ENCODE data around the gene UBL3.
A peak's percentile ranks its signal among the peaks of the same experiment; 100 is the strongest.

Gene UBL3

DNA sequence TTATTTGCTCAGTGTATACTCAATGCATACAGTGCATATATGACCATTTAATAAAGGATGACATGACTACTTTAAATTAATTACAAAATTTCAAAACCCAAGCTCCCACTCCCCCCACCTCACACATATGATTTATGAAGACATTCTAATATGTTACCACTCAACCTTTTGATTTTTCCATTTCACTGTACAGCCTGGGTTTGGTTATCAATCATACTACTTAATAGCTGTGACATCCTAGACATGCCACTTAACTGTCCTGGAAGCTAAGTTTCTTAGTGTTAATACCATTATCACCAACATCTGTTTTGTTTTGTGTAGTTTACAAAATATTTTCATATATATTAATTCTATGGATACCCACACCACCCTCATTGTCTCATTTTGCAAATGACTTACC is 42.2 kb downstream of the UBL3 start:
- DNase-seq (ENCODE audit: low read depth): no peak

DNA sequence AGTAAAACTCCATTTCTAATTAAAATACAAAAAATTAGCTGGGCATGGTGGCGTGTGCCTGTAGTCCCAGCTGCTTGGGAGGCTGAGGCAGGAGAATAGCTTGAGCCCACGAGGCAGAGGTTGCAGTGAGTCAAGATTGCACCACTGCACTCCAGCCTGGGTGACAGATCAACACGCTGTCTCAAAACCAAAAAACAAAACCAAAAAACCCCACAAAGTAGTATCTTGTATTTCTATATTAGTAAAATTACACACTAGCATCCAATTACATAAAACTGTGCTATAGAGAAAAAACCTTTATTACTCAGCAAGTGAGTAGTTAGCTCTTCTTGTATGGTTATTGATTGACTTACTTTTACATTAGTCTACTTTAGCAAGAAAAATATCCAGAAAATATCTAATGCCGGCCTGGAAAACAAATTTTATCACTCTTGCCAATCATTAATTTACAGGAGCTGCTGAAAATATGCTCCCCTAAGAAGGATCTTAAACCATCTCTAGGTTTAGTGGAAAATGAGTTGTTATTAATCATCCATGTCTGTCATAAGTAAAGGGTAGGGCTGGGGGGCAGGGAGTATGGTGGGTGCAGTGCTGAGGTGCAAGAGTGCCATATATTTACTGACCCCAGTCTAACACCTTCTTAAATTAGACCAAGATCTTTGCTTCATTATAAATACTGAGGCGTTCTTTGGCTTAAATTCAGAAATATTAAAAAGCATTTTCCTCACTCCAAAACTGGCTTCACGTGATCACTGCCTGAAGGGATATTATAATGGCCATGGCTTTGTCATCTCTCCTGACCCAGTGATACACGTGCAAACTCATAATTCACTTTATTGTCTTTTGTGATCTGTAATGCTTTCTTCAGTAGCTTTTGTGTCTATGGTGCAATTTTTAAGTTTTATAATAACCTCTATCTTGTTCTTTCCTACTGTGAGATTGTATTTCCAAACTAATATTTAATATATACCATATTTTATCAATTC is 44.1 kb downstream of the UBL3 start:
- no peak for DNase-seq (ENCODE audit: low read depth)

DNA sequence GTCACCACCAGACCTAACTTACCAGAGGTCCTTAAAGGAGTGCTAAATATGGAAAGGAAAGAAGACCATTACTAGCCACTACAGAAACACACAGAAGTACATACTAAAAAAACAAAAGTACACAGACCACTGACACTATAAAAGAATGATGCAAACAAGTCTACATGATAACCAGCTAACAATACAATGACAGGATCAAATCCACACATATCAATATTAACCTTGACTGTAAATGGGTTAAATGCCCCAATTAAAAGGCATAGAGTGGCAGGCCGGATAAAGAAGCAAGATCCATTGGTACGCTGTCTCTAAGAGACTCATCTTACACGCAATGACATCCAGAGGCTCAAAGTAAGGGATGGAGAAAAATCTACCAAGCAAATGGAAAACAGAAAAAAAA is 47.2 kb downstream of the UBL3 start:
- no peak for DNase-seq (ENCODE audit: low read depth)

DNA sequence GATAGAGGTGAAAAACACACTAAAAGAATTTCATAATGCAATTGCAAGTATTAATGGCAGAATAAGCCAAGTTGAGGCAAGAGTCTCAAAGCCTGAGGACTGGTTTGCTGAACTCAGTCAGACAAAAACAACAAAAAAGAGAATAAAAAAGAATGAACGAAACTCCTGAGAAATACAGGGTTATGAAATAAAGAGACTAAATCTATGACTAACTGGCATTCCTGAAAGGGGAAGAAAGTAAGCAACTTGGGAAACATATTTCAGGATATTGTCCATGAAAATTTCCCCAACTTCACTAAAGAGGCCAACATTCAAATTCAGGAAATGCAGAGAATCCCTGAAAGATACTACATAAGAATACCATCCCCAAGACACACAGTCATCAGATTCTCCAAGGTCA is 47.8 kb downstream of the UBL3 start:
- DNase-seq (ENCODE audit: low read depth): peak; percentile 16

DNA sequence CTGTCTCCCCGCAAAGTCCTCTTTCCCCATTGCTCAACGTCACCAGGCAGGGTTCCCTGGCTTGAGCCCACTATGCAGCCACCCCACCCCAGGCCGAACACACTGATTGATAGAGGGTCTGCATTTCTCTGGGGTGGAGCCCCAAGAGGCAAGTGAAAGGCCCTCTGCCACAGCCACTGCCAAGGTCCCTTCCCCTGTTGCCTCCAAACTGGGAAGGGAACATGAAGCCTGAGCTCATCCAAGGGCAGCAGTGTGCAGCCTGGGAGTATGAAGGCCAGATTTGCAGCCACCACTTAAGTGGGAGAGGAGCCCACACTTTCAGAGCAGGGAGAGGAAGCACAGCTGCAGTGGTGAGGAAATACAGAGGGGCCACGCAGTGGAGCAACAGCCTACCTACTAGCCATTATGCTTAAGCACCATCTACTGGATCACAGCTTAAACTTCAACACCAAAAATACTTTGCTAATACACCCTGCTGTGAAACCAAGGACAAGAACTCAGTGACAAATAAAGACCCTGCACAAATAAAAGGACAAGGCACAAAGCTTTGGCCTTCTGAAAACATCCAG is 48.6 kb downstream of the UBL3 start:
- DNase-seq (ENCODE audit: low read depth): no peak

DNA sequence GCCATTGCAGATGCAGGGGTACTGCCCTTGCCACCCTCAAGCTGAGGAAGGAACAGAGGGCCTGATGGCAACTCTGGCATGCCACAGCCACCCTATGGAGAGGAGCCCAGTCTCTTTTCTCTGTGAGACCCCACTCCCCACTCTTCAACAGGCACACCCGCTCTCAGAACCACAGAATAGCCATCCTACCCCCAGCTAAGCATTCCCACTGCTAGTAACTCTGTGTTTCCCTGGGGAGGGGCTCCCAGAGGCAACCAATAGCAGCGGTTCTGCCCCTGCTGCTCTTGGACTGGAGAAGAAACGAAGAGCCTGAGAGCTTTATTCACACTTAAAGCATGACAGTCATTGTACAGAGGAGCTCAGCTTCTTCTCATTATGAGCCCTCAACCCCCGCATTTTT is 49.3 kb downstream of the UBL3 start:
- DNase-seq (ENCODE audit: low read depth): no peak

DNA sequence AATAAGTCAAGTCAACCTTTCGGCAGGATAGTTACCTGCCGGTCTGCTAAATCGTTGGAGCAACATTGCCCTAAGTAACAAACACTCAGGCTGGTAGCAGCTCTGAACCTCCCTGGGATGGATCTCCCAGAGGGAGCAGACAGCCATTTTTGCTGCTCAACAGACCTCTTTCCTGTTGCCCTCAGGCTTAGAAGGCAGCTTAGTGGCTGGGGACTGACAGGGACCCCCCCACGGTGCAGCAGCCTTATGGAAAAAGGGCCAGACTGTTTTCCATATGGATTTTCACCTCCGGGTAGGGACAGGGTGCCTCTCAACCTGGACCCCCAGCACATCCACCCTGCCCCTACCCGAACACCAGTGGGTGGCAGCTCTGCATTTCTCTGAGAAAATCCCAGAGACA is 49.7 kb downstream of the UBL3 start:
- DNase-seq (ENCODE audit: low read depth): no peak

DNA sequence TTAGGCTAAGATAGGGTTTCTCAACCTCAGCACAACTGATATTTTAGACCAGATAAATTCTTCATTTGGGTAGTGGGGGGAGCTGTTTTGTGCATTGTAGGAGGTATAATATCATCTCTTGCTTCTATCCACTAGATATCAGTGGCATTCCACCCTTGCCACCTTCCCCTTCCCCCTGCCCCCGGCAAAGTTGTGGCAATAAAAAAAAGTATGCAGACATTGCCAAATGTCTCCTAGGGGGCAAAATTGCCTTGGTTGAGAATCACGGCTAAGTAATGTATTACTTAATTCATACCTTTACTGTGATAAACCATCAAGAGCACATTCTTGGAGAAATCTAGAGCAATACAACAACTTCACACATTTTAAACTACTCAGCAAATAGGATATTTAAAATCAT is 51.4 kb downstream of the UBL3 start:
- no peak for DNase-seq (ENCODE audit: low read depth)

DNA sequence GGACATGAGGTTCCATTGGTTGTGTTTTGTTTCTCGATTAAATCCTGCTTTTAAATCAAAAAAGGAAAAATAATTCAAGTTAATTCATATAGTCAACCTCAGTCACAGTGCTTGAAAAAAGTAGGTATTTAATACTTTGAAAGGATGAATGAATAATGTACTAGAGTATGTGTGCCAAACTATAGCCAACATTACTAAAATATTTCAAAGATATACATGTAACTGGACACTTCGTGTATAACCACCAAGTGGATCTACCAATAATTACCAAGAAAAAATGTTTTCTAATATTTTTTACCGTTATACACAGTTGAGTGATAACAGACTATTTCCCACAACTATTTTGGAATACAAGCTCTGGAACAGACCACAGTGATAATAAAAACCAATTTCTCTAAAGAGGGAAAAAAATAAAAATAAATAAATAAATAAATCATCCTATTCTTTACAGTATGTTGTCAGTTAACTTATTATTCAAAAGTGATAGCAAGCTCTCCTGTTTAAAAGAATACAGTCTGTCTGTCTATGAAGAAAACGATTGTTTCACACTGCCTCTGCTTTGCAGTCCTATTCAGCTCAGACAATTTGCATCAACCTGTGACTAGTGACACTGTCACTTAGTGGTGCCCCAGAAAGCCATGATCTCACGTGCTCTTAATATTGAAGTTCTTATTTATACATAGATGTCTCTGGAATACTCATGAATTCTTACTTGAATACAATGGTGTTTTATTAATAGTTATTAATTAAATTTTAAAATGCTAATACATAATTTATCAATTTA is 58.2 kb downstream of the UBL3 start:
- DNase-seq (ENCODE audit: low read depth): no peak

DNA sequence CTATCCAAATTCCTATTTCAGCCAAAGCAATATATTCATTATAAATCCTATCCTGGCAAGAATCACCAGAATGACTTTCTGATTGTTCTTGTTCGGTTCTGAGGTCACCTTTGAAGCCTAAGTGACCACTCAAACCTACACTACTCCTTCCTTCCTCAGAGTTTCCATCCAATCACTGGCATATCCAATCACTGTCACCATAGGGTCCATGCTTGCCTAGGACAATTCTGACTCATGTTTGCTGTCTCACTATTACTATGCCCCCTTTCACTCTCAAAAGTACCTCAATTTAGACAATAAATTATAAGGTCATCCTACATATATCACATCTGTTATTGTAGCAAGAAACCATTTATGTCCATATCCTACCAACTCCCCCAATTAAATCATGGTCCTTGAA is 58.9 kb downstream of the UBL3 start:
- DNase-seq (ENCODE audit: low read depth): no peak

DNA sequence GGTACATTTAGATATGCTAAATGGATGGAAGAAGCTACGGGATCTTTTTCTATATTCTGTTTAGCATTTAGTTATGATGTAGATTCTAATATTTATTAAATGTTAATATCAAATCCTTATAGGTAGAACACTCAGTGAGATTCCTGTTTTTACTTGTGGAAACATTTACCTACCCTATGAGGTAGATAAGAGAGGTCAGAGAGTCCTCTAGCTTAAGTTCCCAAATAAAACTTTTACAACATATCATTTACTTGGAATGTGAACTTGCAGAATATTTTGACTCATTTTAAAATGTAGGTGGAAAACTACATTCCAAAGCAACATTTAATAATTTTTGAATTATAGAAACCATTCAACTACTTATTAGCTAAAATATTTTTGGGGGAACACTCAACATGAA is 63.7 kb downstream of the UBL3 start:
- no peak for DNase-seq (ENCODE audit: low read depth)

DNA sequence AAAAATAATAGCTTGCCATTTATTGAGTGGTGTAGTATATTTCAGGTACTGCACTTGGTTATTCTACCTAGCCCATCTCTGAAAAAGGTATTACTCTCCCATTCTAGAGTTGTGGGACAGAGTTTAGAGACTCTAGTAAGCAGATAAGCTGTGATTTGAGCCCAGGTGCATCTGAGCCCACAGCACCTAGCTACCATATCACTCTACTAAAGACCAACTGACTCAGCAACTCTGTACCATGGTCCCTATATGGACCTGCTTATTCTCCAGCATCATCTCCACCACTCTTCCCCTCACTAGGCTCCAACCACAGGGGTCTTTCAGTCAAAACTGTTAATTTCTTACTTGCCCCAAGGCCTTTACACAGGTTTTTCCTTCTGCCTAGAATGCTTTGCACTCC is 64.4 kb downstream of the UBL3 start:
- DNase-seq (ENCODE audit: low read depth): no peak

DNA sequence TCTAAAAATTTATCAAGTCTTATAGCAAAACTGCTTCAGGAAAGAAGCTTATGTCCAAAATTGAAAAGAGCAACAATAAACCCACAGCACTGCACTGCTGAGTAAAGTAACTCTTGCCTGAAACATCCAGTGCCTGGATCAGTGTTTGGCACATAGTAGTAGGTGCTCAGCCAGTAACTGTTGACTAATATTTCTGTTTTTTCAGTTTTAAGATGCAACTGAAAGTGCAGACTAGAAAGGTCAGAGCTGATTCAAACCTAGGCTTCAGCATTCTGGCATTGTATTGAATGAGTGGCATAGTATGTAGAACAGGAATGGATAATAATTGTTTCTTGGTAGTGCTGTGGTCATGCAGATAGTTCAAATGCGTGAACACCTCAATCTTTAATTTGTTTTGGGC is 67.6 kb downstream of the UBL3 start:
- DNase-seq (ENCODE audit: low read depth): no peak

DNA sequence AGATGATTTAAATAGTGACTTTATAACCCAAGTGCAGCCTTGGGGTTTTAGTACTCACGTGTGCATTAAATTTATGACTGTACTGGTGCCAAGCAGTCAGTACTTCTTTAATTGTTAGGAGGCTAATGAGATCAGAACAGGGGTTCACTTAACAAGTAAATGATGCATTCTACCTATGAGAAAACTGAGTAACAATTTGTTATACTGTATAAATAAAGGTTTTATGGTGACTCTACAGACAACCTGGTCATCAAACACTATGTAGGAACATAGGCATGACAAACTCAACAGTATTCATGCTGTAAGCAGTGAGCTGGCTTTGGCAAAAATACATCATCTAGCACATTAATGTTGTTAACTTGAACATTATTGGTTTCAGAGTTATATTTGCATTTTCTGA is 75.6 kb downstream of the UBL3 start:
- DNase-seq (ENCODE audit: low read depth): no peak

DNA sequence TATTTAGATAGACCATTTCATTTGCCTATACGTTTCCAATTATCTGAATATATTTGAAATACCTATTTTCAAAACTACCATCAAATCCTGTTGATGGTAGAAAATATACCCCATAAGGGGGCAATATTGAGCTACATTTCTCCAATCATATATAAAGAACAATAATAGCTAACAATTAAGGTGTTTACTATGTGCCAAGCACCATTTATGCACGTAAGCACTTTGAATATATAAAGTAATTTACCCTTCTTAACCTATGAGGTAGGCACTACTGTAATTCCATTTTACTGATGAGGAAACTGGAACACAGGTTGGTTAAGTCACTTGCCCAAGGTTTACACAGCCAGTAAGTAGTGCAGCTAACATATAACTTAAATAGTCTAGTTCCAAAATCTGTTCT is 79.2 kb downstream of the UBL3 start:
- DNase-seq (ENCODE audit: low read depth): no peak

DNA sequence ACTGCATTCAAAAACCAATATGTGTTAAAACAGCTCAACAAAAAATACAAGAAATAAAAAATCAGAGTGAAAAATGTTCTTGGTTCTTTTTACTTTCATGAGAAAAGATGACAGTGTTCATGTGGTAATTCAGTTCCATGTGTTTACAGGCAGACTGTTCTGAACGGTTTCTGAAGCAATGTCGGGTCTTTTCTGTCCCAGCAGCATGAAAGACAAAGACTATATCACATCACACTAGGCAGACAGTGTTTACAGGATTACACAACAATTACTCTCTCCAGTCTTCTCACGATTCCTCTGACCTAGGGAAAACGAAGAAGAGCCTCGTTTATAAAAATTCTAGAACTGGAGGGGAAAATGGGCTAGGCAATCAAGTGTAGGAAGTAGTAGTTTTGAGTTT is 83.4 kb downstream of the UBL3 start:
- DNase-seq (ENCODE audit: low read depth): no peak

DNA sequence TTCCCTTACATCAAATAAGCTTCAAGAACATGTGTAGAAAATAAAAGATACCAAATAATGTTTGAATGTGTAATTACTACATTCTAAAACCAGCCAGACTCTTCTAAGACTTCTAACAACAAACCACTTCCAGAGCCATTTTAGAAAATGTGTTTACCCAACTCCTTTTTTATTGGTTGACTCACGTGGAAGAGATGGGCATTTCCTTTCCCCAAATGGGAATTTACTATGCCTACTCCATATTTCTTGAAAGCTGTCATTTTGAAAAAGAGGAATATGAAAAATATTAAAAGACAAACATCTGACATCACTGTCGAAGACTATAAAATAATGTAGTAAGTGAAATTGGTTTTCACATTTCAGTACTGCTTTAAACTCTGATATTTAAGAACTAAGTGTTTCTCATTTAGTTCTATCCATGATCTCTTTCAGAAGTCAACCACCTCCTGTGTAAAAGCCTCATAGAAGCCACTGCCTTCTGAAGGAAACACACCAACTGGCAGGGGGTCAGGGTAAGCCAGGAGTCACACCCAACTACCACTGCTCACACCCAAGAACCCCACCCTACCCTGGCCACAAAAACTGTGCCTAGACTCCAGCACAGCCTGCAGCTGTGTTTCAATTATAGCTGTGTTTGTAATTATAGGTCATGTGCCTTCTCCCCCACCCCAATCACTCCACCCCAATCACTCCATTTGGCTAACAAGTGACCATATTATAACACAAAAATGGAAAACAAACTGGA is 86.8 kb downstream of the UBL3 start:
- DNase-seq (ENCODE audit: low read depth): no peak

DNA sequence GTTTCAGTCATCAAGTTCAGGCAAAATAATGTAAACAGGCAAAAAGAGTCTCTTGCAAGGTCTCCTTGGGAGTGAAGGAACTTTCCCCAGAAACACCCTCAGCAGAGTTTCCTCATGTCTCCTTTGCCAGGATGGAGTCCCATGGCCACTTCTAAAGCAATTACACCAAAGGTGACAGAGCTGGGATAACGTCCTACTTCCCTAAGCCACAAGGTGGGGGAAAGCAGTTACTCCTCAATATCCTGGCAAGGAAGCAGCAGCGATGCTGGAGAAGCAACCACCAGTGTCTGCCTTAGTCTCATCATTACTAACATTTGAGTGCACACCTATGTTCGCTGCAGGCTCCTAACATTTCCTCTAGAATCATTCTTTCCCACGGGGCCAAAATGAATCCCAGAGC is 88.6 kb downstream of the UBL3 start:
- DNase-seq (ENCODE audit: low read depth): no peak

DNA sequence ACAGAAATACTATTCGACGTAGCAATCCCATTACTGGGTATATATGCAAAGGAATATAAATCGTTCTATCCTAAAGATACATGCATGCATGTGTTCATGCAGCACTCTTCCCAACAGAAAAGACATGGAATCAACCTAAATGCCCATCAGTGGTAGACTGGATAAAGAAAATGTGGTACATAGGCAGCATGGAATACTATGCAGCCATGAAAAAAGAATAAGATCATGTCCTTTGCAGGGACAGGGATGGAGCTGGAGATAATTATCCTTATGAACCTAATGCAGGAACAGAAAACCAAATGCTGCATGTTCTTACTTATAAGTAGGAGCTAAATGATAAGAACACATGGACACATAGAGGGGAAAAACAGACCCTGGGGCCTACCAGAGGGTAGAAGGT is 89.3 kb downstream of the UBL3 start:
- no peak for DNase-seq (ENCODE audit: low read depth)

DNA sequence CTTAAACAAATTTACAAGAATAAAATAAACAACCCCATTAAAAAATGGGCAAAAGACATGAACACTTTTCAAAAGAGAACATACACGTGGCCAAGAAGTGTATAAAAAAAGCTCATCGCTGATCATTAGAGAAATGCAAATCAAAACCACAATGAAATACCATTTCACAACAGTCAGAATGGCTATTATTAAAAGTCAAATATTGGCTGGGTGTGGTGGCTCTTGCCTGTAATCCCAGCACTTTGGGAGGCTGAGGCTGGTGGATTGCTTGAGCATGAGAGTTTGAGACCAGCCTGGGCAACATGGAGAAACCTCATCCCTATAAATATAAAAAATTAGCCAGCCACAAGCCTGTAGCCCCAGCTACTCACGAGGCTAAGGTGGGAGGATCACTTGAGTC is 89.9 kb downstream of the UBL3 start:
- no peak for DNase-seq (ENCODE audit: low read depth)

DNA sequence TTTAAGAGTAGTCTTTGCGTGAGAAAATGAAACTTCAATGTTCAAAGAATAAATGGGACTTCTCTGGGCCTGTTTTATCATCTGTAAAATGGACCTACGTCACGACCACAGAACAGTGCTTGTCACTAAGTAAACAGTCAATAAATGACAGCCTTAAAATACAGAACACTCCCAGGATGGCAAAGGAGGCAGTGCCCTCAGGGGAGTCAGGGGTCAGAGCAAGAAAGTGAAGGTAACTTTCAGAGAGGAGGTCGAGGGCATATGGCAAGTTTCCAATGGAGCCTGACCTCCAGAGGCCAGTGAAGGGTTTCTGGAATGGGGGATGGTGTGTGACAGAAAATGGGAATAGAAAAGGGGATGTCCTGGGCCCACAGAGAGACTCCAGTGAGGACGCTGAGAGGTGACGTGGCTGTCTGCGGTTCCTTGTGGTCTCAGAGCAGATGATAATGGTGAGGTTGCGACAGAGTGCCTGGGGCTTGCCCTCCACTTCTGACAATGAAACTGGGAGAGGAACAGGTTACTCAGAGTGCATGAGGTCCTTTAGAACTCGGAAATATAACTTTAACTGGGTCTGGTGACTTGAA is 91.8 kb downstream of the UBL3 start:
- no peak for DNase-seq (ENCODE audit: low read depth)

DNA sequence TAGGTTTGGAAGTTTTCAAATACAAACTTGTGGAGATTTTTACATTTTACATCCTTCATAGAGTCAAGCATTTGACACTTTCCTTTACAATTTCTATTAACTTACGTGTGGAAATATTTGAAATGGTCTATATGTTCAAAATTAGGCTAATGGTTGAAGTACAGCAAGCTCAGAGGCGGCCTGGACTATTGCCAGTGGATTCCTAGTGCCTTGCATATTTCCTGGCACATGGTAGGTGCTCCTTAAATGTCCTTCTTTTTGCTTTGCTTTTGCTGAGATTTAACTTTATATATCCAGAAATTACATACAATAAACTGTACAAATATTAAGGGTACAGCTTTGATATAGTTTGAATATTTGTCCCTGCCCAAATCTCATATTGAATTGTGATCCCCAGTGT is 93.9 kb downstream of the UBL3 start:
- DNase-seq (ENCODE audit: low read depth): no peak

Data from GM04503 (cell line).